Measurements from ENCODE around the gene MSRB2. TPM values are rescaled to one million over a fixed set of nuclear protein-coding genes. Genes with fewer than 3 reads are reported as not detected.

The MSRB2 gene
- total and polyA plus RNA-seq, 2 donors (not counting 1 experiment from before 2014, with no cell fraction given) = 1.5 to 3.0 TPM

DNA sequence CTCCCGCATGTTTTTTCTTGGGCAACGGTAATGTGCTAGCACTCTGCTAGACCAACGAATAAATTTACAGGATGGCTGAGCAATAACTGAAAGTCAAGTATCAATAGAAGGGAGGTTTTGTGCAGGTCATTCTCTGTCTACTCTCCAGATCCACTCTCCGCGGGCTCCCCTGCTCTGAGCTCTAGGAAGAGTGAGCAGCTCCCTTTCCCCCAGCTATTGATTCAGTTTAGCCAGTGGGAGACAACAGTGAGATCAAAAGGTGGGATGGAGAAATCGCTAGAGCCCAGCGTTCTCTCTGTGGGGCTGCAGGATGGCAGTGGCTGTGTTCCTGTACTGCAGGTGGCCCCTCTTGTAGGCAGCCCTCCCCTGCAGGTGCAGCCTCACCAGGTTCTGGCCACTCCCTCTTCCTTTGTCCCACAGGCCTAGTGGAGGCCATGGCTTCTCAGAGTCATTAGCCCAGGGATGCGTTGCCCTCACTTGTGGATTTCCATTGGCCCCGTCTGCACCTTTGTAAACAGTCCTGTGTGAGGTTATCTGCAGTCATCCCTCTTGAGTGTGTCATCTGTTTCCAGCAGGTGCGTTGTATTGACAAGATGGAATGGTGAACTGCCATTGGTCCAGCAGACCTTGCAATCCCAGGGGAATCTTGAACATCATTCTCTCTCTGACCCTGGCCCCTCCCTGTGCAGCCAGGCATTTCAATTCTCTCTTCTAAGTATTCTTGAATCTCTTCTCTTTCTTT, 11.1 kb downstream of the MSRB2 start:
- H3K4me1 Mint-ChIP-seq = no peaks in the 10 kb centered on the region
- H3K27me3 Mint-ChIP-seq = no peaks in the 10 kb centered on the region
- peaks cover 4% of the 10 kb centered on the region for H3K9me3 Mint-ChIP-seq (ENCODE audit: insufficient read depth)
- ATAC-seq (ENCODE audit: low read depth) (no peak), DNase-seq (no peak)
- Histone ChIP-seq H3K9ac (ENCODE audit: low read length) (no peak overlapping the region), H3K36me3 (replicated peaks in 1 of 2; ENCODE audit: control extremely low read depth in 1 of 2, control insufficient read depth in 1 of 2, extremely low read depth in 1 of 2, insufficient read depth in 2 of 2, low read length in 1 of 2) (peaks cover 0 to 2% of the 10 kb centered on the region in 2 experiments), H3K79me2 (ENCODE audit: control insufficient read depth, insufficient read depth, low read length) (no peaks in the 10 kb centered on the region), H3K4me3 (ENCODE audit: control extremely low read depth in 1 of 5, extremely low read depth in 1 of 5, insufficient read depth in 1 of 5, low read depth in 2 of 5, low read length in 4 of 5) (no peak overlapping the region), H4K20me1 (ENCODE audit: control insufficient read depth, insufficient read depth, low read length, poor library complexity, severe bottlenecking) (no peaks in the 10 kb centered on the region), H2AFZ (ENCODE audit: insufficient read depth, low read depth, low read length, poor library complexity, severe bottlenecking) (no peak overlapping the region), H3K4me2 (replicated peaks; ENCODE audit: low read depth, low read length, poor library complexity, severe bottlenecking) (no peak overlapping the region), H3K27me3 (replicated peaks in 1 of 4; ENCODE audit: control extremely low read depth in 1 of 4, control insufficient read depth in 3 of 4, insufficient read depth in 4 of 4, low read length in 3 of 4) (no peaks in the 10 kb centered on the region), H3K4me1 (ENCODE audit: control insufficient read depth in 2 of 2, insufficient read depth in 2 of 2, low read length in 2 of 2) (no peaks in the 10 kb centered on the region), H3K9me3 (ENCODE audit: control extremely low read depth in 1 of 3, control insufficient read depth in 2 of 3, insufficient read depth in 1 of 3, low read length in 2 of 3) (no peaks in the 10 kb centered on the region), H3K27ac (ENCODE audit: low read length in 2 of 2) (no peak overlapping the region)
- no peak overlapping the region for H3K4me3 Mint-ChIP-seq
- ChIA-PET CTCF (no interaction called here), POLR2A (no interaction called here)
- no peak overlapping the region for H3K27ac Mint-ChIP-seq
- WGBS (ENCODE audit: insufficient coverage) = 98% methylated on average over 10 of the region's 10 CpGs
- intact Hi-C loops (cut with micrococcal nuclease) = no loop called here
- no peak for TF ChIP-seq EZH2 (IDR thresholded peaks at IDR 0.05; ENCODE audit: borderline replicate concordance, insufficient read depth, low read depth, low read length, poor library complexity, severe bottlenecking)
- TF ChIP-seq, protein P1, sequence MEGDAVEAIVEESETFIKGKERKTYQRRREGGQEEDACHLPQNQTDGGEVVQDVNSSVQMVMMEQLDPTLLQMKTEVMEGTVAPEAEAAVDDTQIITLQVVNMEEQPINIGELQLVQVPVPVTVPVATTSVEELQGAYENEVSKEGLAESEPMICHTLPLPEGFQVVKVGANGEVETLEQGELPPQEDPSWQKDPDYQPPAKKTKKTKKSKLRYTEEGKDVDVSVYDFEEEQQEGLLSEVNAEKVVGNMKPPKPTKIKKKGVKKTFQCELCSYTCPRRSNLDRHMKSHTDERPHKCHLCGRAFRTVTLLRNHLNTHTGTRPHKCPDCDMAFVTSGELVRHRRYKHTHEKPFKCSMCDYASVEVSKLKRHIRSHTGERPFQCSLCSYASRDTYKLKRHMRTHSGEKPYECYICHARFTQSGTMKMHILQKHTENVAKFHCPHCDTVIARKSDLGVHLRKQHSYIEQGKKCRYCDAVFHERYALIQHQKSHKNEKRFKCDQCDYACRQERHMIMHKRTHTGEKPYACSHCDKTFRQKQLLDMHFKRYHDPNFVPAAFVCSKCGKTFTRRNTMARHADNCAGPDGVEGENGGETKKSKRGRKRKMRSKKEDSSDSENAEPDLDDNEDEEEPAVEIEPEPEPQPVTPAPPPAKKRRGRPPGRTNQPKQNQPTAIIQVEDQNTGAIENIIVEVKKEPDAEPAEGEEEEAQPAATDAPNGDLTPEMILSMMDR (IDR thresholded peaks at IDR 0.05) = no peak

DNA sequence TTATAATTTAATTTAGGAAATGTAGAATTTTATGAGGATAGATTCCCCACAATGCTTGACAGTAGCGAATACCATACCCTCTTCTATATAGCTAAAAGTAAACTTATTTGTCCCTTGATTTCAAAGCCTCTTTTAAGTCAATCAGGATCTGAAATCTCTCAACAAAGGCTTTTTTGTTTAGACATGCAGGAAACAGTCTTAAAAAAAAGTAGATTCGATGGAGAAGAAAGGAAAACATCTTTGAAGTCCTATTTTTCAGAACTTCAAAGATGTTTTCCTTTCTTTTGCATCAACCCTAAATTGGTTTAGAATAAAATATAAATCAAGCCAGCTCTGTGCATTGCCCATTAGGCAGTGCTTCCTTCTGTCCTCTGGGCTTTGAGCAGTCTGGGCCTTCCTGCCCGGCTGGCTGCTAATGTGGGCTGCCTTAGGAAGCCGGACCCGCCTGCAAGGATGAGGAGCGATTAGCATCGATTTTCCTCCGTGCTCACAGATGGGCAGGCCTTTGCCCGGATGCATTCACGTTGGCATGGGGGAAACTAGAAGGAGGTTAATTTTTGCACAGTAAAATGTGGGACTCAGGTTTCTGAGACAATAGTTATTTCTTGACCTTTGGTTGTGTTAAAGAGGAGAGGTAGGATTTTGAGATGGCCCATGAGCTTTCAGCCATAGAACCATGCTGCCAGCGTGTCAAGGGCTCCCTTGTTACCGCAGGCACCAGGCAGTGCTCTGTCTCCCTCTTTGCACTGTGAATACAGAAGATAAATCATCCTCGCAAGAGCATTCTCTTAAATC, 15.5 kb downstream of the MSRB2 start:
- TF ChIP-seq, protein P1 (IDR thresholded peaks at IDR 0.05) = no peak
- TF ChIP-seq EZH2 (IDR thresholded peaks at IDR 0.05; ENCODE audit: borderline replicate concordance, insufficient read depth, low read depth, low read length, poor library complexity, severe bottlenecking) = no peak
- DNase-seq = no peak
- Mint-ChIP-seq H3K27me3 (no peaks in the 10 kb centered on the region), H3K27ac (no peak overlapping the region), H3K4me1 (no peaks in the 10 kb centered on the region), H3K9me3 (ENCODE audit: insufficient read depth) (no peaks in the 10 kb centered on the region), H3K4me3 (no peak overlapping the region)
- no peaks in the 10 kb centered on the region for H3K9me3 ChIP-seq (ENCODE audit: control extremely low read depth in 1 of 3, control insufficient read depth in 2 of 3, insufficient read depth in 1 of 3, low read length in 2 of 3)
- no peaks in the 10 kb centered on the region for H3K27me3 ChIP-seq (replicated peaks in 1 of 4; ENCODE audit: control extremely low read depth in 1 of 4, control insufficient read depth in 3 of 4, insufficient read depth in 4 of 4, low read length in 3 of 4)
- ATAC-seq (ENCODE audit: low read depth) = no peak
- H3K4me2 ChIP-seq (replicated peaks; ENCODE audit: low read depth, low read length, poor library complexity, severe bottlenecking) = no peak overlapping the region
- H3K27ac ChIP-seq (ENCODE audit: low read length in 2 of 2) = no peak overlapping the region
- no peak overlapping the region for H2AFZ ChIP-seq (ENCODE audit: insufficient read depth, low read depth, low read length, poor library complexity, severe bottlenecking)
- no peaks in the 10 kb centered on the region for H3K79me2 ChIP-seq (ENCODE audit: control insufficient read depth, insufficient read depth, low read length)
- H3K9ac ChIP-seq (ENCODE audit: low read length) = no peak overlapping the region
- H3K4me1 ChIP-seq (ENCODE audit: control insufficient read depth in 2 of 2, insufficient read depth in 2 of 2, low read length in 2 of 2) = no peaks in the 10 kb centered on the region
- H4K20me1 ChIP-seq (ENCODE audit: control insufficient read depth, insufficient read depth, low read length, poor library complexity, severe bottlenecking) = no peaks in the 10 kb centered on the region
- H3K36me3 ChIP-seq (replicated peaks in 1 of 2; ENCODE audit: control extremely low read depth in 1 of 2, control insufficient read depth in 1 of 2, extremely low read depth in 1 of 2, insufficient read depth in 2 of 2, low read length in 1 of 2) = peaks cover 0 to 2% of the 10 kb centered on the region in 2 experiments
- no peak overlapping the region for H3K4me3 ChIP-seq (ENCODE audit: control extremely low read depth in 1 of 5, extremely low read depth in 1 of 5, insufficient read depth in 1 of 5, low read depth in 2 of 5, low read length in 4 of 5)
- intact Hi-C loops (cut with micrococcal nuclease) = no loop called here
- POLR2A ChIA-PET = no interaction called here
- WGBS (ENCODE audit: insufficient coverage) = 95% methylated on average over 10 of the region's 13 CpGs
- CTCF ChIA-PET = no interaction called here
